HG03432 (cell line): ENCODE results near the gene SPOUT1.
A peak's percentile ranks its signal among the peaks of the same experiment; 100 is the strongest.
"Not testable (repeated sequence)": the region's sequence is repeated elsewhere in the genome, so short reads cannot be mapped to it uniquely, and the experiment has no call there.

Experiments
- ATAC-seq: cut with Tn5 transposase; IDR thresholded peaks from one replicate; pipeline ENCODE4 v1.9.1; 2021; ENCODE audit warnings: mild to moderate bottlenecking, moderate library complexity; ENCODE audit not compliant: unreplicated experiment

SPOUT1 gene

DNA sequence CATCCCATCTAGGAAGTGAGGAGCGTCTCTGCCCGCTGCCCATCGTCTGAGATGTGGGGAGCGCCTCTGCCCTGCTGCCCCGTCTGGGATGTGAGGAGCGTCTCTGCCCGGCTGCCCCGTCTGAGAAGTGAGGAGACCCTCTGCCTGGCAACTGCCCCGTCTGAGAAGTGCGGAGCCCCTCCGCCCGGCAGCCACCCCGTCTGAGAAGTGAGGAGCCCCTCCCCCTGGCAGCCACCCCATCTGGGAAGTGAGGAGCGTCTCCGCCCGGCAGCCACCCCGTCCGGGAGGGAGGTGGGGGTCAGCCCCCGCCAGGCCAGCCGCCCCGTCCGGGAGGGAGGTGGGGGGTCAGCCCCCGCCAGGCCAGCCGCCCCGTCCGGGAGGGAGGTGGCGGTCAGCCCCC lies 49.5 kb downstream of the SPOUT1 start:
- not testable (repeated sequence) for ATAC-seq

DNA sequence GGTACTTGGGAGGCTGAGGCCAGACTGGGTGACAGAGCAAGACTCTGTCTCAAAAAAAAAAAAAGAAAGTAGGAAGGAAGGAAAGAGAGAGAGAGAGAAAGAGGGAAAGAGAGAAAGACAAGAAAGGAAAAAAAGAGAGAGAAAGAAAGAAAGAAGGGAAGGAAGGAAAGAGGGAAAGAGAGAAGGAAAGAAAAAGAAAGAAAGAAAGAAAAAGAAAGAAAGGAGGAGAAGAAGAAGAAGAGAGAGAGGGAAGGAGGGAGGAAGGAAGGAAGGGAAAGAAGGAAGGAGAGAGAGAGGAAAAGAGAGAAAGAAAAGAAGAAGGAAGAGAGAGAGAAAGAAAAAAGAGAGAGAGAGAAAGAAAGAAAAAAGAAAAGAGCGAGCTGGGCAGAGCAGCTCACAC lies 54.8 kb downstream of the SPOUT1 start:
- no peak for ATAC-seq

- ATAC-seq, result no peak
Observed at GRCh38 chr9:128773049-128773448, 56.5 kb downstream of the SPOUT1 start.

DNA sequence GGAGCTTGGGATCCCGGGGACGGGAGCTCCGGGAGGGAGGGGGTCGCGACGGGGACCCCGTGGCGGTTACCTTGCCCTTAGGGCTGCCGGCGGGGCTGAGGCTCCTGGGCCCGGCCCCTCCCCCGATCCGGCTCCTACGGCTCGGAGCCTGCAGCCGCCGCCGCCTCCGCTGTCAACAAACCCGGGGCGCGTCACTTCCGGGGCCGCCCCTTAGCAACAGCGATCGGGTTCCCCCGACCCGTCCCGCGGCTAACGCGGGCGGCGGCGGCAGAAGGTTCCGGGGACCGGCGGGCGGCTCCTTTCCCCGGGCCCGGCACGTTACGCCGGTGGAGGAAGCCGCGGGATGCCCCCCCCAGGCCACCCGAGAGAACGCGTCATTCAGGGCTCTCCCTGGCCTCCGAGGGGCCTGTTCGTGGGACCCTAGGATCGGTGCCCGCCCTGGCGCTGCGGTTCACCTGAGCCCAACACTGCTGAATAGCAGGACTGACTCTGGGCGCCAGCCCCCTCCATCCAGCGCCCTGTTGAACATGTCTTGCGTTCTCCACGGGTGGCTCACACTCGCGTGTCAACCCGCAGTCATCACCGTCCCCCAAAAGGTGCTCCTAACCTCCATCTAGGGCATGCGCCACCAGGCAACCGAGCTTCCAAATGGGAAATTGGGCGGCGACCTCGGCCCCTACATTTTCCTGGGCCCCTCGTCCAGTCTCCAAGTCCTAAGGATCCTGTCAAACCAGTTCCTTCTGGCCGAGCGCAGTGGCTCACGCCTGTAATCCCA lies 57.7 kb downstream of the SPOUT1 start, which contains the start of gene ZER1:
Gene ZER1, minus strand, starts transcription at position 183 of the 775 bp plus-strand sequence. CDS start 16,362 bp downstream, outside the sequence.
- ATAC-seq, result peak; percentile 95

DNA sequence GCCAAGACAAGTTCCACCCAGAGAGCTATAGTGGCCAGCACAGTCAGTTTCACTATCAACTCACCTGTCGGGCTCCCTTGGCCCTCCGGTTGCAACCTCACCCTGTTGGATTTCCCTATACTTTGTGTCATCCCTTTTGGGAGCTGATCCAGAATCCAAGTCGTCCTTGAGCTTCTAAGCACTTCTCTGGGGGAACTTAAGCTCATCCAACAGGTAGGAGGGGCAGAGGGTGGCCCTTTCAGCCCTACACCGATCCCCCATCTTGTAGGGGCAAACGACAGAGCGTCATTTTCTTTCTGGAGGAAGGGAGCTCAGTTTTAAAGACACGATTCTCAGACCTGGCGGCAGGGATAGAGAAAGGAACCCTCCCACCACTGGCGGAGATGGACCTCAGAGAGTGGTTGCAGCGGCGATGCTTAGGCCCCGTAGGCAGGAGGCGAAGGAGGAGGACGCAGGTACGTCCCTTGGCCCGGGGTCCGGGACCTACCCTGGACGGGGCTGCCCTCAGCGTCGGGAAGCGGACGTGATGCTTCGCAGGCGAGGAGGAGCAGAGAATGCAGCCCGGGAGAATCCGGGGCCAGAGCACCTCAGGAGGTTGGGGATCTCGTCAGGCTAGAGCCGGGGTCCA lies 58.4 kb downstream of the SPOUT1 start:
- peak; percentile 41 for ATAC-seq

DNA sequence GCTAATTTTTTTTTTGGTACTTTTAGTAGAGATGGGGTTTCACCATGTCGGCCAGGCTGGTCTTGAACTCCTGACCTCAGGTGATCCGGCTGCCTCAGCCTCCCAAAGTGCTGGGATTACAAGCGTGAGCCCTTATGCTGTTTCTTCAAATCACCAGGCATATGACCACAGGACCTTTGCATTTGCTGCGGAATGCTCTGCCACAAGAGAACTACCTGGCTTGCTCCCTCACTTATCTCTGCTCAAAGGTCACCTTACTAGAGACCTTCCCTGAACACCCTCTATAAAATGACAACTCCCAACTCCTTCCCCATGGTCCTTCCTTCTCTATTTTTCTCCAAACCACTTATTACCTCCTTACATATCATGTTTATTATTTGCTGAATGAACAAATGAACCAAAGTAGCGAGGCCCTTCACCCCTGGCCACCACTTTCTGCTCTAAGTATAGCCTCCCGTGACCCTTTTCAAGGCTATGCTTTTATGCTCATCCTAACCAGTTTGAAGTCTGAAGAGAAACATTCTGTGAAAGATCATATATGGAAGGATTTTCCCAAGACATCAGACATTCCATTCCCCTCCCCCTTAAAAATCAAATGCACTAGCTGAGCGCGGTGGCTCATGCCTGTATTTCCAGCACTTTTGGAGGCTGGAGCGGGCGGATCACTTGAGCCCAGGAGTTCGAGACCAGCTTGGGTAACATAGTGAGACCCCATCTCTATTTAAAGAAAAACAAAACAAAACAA lies 59.1 kb downstream of the SPOUT1 start:
- ATAC-seq, result no peak
